ENCODE results near the gene MEGF11.
A peak's percentile ranks its signal among the peaks of the same experiment; 100 is the strongest.
"Not testable (repeated sequence)": the region's sequence is repeated elsewhere in the genome, so short reads cannot be mapped to it uniquely, and the experiment has no call there.

Gene MEGF11

DNA sequence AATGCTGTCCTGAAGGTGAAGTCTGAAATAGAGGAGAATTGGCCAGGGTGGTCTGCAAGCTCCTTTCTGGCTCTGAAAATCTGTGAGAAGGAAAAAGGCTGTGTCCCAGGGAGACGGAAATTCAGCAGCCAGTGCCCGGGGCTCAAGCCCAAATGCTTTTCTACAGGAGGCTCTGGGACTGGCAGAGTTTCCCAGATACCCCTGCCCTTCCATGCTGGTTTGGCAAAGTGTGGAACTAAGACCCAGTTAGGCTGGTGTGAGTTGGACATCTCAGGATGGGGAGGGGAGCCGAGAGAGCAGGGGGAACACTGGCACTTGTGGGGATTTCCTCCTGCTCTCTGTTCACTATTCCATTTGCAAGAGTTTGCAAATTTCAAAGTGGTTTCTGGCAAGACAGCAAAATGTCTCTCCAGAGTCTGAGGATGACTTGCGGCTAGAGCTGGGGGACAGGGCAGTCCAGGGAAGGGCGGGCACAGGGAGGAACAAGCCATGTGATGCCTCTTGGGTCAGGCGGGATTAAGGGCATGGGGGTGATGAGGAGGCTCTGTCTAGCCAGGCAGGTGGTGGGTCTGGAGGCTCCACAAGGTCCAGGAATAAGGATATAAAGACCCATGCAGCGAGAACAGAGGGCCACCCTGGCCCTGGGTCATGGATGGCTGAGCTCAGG lies 231.9 kb downstream of the MEGF11 start:
- no peak for DNase-seq

DNA sequence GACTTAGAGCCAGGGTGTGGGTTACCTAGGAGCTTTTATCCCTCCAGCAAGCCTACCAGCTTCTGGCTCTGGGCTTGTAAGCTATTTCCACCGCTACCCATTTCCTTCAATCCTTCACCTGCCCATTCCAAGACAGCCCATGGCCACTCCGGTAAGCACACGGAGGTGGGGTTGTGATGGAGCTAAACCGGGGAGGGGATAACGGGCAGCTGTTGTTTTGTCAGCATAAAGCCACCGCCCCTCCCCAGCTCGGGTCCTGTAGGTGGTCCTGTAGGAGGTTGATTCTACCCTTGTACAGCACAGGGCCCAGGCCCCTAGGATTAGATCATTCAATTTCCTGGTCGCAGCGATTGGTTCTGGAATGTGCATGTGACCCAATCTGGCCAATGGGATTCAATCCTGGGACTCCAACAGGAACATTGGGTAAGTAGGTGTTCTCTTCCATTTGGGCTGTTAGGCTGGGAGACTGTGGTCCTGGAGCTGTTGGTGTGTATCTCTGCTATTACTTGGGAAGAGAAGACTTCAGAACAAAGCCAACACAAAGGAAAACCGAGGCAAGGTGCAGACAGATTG lies 233.6 kb downstream of the MEGF11 start:
- no peak for DNase-seq

- no peak for DNase-seq
These were observed 234.2 kb downstream of the MEGF11 start for GRCh38 chr15:66019368-66019767.

GRCh38 chr15:66018488-66018797 lies 235.1 kb downstream of the MEGF11 start:
- DNase-seq: no peak

- DNase-seq: no peak
These were observed 235.6 kb downstream of the MEGF11 start for GRCh38 chr15:66017792-66018487.

DNA sequence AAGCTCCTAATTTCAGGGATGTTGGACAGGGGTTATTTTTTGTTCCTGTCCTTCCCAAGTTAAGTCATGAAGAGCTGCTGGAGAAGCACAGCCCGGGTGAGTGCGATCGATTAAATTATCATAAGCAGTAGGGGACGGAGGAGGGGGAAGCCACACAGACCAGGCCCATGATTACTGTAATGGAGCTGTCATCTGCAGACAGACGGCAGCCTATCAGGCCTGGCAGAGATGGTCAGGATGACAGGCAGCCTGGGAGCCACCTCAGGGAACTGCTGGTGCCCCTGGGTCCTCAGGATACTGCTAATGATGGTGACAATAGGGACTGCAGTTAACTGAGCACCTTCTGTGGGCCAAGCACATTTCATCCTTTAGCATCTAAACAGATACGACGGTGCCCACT lies 236.6 kb downstream of the MEGF11 start:
- no peak for DNase-seq

DNA sequence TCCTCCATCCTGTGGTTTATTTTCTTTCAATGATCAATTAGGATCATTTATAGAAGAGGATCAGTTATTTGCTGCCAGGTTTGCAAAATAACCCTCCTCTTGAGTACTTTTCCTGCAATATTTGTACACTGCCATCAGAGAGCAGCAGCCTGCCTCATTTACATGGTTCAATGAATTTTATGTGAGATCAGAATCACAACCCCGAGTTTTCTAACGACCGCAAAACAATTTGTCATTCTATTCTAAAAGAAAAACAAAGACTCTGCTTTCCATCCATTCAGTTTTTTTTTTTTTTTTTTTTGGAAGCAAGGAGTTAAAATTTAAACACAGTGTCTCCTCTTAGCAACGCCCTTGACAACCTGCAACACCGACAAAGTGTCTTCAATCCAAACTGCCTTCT lies 237.4 kb downstream of the MEGF11 start:
- no peak for DNase-seq

DNA sequence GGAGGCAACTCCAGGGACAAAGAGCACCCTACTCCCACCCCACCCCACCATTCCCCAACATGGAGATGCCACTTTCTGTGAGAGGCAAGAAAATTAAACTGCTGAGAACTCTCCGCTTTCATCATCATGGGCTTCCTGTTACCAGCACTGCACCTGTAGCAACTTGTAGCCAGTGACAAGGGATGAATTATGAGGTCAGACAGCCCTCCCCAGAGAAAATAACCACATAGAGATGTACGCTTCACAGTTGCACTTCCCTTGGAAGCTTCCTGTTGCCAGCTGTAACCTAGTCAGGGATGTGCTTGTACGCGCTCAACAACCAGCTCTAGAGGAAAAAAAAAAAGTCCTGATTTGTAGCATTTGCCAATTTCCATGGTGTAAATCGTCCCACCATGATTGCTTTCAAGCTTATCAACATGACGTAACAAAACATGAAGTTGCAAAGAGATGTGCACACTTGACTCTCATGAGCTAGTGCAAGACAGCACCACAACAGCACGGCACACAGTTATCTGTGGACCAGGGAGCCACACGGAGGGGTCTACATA lies 238.8 kb downstream of the MEGF11 start:
- no peak for DNase-seq

GRCh38 chr15:66014022-66014421 lies 239.5 kb downstream of the MEGF11 start:
- no peak for DNase-seq

GRCh38 chr15:66008940-66009562 lies 244.5 kb downstream of the MEGF11 start:
- peak; percentile 21 for DNase-seq

DNA sequence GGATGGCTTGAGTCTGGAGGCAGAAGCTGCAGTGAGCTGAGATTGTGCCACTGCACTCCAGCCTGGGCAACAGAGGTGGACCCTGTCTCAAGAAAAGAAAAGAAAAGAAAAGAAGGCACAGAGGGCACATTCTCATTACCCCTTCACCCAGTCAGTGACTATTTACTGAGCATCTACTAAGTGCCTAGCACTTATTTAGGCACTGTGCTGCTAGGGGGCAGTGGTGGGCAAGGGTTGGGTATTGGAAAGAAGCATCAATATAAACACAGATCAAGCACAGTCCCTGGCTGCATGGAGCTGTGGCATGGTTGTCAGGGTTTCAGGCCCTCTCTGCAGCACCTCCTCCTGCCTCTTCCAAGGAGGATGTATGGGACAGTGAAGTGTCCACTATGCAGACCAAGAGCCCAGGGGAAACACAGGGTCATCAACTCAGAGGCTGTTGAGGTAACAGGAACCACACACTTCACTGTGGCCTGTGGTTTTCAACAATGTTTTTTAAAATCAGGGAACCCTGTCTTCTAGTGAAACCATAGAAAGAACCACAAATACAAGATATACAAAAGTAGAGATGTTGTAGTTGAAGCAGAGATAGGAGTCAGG lies 245.8 kb downstream of the MEGF11 start:
- no peak for DNase-seq

GRCh38 chr15:66006986-66007385 lies 246.6 kb downstream of the MEGF11 start:
- DNase-seq: no peak

DNA sequence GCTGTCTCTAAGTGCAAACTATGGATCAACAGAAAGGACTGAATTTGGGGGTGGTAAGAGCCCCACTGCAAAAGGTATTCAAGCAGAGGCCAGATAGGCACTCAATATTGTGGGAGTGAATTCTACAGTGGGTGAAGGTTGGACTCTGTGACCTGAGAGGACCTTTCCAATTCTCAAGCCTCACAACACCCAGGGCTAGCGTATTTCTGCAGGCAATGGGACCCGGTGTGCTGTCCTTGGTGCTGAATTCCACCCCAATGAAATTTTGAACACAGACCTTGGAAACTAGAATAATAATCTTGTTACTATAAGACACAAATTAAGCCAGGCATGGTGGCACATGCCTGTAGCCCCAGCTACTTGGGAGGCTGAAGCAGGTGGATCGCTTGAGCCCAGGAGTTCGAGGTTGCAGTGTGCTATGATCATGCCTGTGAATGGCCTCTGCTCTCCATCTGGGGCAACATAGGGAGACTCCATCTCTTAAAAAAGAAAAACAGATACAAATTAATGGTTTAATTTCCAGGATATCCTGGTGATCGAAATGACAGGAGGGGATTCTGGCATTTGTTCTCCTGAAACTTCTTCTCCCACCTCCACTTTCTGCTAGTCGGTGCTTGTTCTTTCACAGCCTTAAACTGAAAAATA lies 248.8 kb downstream of the MEGF11 start:
- peak; percentile 36 for DNase-seq

- not testable (repeated sequence) for DNase-seq
These were observed 250.4 kb downstream of the MEGF11 start for GRCh38 chr15:66003129-66003528.

DNA sequence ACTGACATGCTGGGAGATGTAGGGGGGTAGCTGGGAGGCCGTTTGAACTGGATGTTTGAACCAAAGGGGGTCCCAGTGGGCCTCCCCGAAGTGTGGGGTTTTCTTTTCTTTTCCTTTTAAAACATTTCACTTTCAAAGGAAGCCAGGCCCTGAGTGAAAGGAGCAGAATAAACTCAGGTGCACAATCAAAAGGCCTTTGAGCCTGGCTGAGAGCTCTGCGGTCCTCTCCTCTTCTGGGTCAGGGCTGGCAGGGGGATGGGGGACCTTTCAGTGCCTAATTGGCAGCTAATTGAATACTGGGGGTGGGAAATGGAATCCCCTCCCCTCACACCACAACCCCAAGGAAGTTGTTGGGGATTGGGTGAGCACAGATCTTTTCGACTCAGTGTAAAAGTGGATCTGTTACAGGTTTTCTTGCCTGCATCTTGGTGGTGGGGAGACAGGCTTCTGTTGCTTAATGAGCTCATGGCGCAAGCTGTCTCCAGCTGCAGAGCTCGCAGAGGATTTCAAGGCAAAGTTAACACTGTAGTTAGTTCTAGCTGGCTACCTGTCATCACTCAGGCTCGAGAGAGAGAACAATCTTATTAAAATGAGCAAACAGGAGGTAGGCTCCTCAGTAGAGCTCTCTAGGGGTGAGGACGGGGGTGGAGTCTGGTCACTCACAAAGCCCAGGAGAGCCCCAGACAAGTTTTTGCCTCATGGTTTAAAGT lies 251.7 kb downstream of the MEGF11 start:
- DNase-seq: no peak

GRCh38 chr15:66001042-66001441 lies 252.5 kb downstream of the MEGF11 start:
- no peak for DNase-seq

- no peak for DNase-seq
These were observed 255.1 kb downstream of the MEGF11 start for GRCh38 chr15:65998486-65998885.

GRCh38 chr15:65996901-65997300 lies 256.6 kb downstream of the MEGF11 start:
- no peak for DNase-seq

DNA sequence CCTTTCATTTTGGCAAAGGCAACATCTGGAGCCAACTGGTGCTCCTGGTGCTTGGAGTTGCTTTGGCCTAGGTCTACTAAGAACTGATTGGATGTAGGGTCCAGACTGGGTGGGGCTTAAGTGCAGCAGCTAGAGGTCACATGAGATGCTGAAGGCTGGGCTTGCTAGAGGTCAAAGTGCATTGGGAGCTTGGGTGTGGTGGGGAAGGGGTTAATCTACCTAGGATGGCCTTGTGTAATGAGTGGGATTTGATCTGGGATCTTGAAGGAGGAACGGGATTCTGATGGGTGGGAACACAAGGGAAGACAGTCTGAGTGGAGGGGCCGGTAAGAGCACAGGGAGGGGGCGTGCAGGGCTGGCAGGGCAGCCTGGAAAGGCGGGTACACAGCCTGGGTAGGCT lies 258.7 kb downstream of the MEGF11 start:
- no peak for DNase-seq

DNA sequence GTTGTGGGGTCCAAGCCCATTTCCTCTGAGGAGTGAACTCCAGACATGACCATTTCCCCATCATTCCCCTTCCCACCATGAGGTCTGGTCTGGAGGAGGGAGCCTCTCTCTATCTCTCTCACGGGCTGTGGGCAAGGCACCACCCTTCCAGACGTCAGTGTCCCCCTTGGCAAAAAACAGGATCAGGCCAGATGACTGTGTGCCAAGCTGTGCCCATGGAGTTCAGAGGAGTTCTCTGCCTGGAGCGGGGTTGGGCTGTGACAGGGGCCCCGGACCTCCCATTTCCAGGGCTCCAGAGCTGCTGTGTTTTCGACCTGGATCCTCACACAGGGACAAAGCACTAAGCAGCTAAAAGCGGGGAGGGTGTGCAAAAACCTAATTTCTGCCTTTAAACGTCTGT lies 259.8 kb downstream of the MEGF11 start:
- no peak for DNase-seq

- DNase-seq: no peak
These were observed 260.3 kb downstream of the MEGF11 start for GRCh38 chr15:65993236-65993635.
